B cell (primary cell): ENCODE results near the gene DDR2. TPM values are rescaled to one million over a fixed set of nuclear protein-coding genes. Genes with fewer than 3 reads are reported as not detected.

Experiments used
- ATAC-seq: fragments of 200-7000 bp; cut with Tn5 transposase; one replicate; pipeline ENCODE4 v1.10.0; 2021; ENCODE audit warnings: low read depth, mild to moderate bottlenecking, moderate number of reproducible peaks, moderate library complexity
- CTCF ChIA-PET: fragments of 350-600 bp; sonication (Branson Sonifier 250); formaldehyde crosslinking; loops from one replicate; lab custom pipeline; 2021; ENCODE audit warnings: antibody characterized with exemption, inconsistent platforms; lab: Charles Lee
- POLR2A ChIA-PET: fragments of 350-600 bp; sonication (Branson Sonifier 250); formaldehyde crosslinking; loops from one replicate; lab custom pipeline; 2021; ENCODE audit warnings: antibody characterized with exemption; lab: Charles Lee
- DNase-seq: peaks from one replicate; pipeline ENCODE4 v3.0.0; 2013
- H2AFZ ChIP-seq: 2 replicates; pipeline ENCODE4 v1.6.1; 2012; ENCODE audit warnings: mild to moderate bottlenecking, low read depth, low read length; ENCODE audit not compliant: insufficient read depth, poor library complexity, severe bottlenecking
- H3K27ac ChIP-seq, 2 donors: 1 replicate in 1 of 2; 2 replicates in 1 of 2; pipeline ENCODE4 v1.5.1; 2012 to 2013; ENCODE audit warnings: low read length in 2 of 2, mild to moderate bottlenecking in 2 of 2, moderate library complexity in 1 of 2
- H3K27me3 ChIP-seq, 4 experiments: fragments of 200-600 bp in 1 of 4; sonication (generic) in 1 of 4; replicated peaks in 1 of 4; 1 replicate in 2 of 4; 2 replicates in 2 of 4; pipeline versions ENCODE4 v1.6.1 to v1.7.0; 2013 to 2016; ENCODE audit warnings: low read length in 3 of 4, mild to moderate bottlenecking in 2 of 4, mixed read lengths in 1 of 4, moderate library complexity in 1 of 4; ENCODE audit not compliant: insufficient read depth in 4 of 4, control insufficient read depth in 3 of 4; ENCODE audit errors: control extremely low read depth in 1 of 4
- H3K36me3 ChIP-seq, 2 experiments: replicated peaks in 1 of 2; 1 replicate in 1 of 2; 2 replicates in 1 of 2; pipeline versions ENCODE4 v1.6.1 to v1.7.1; 2013; ENCODE audit warnings: low read length in 1 of 2; ENCODE audit not compliant: insufficient read depth in 2 of 2, control insufficient read depth in 1 of 2; ENCODE audit errors: control extremely low read depth in 1 of 2, extremely low read depth in 1 of 2
- H3K4me1 ChIP-seq, 2 donors: fragments of 200-600 bp in 1 of 2; sonication (generic) in 1 of 2; 1 replicate in 1 of 2; 2 replicates in 1 of 2; pipeline versions ENCODE4 v1.5.1 to v1.6.1; 2013 to 2017; ENCODE audit warnings: low read length in 2 of 2; ENCODE audit not compliant: control insufficient read depth in 2 of 2, insufficient read depth in 2 of 2
- H3K4me2 ChIP-seq: replicated peaks from 2 replicates; pipeline ENCODE3; 2012; ENCODE audit warnings: mild to moderate bottlenecking, low read depth, low read length; ENCODE audit not compliant: poor library complexity, severe bottlenecking
- H3K4me3 ChIP-seq, 5 experiments: fragments of 200-600 bp in 1 of 5; sonication (generic) in 1 of 5; 1 replicate in 3 of 5; 2 replicates in 2 of 5; pipeline versions ENCODE4 v1.5.1 to v1.7.0; 2011 to 2016; ENCODE audit warnings: low read length in 4 of 5, mild to moderate bottlenecking in 4 of 5, low read depth in 2 of 5, control low read depth in 1 of 5, moderate library complexity in 1 of 5; ENCODE audit not compliant: insufficient read depth in 1 of 5; ENCODE audit errors: control extremely low read depth in 1 of 5, extremely low read depth in 1 of 5
- H3K79me2 ChIP-seq: fragments of 200-600 bp; sonication (generic); one replicate; pipeline ENCODE4 v1.6.0; 2016; ENCODE audit warnings: low read length; ENCODE audit not compliant: control insufficient read depth, insufficient read depth
- H3K9ac ChIP-seq: fragments of 200-600 bp; sonication (generic); 2 replicates; pipeline ENCODE4 v1.6.1; 2017; ENCODE audit warnings: mild to moderate bottlenecking, low read length, moderate library complexity
- H3K9me3 ChIP-seq, 3 donors: one replicate each; pipeline versions ENCODE4 v1.6.1 to v1.7.1; 2013; ENCODE audit warnings: low read length in 2 of 3; ENCODE audit not compliant: control insufficient read depth in 2 of 3, insufficient read depth in 1 of 3; ENCODE audit errors: control extremely low read depth in 1 of 3
- H4K20me1 ChIP-seq: 2 replicates; pipeline ENCODE4 v1.6.0; 2012; ENCODE audit warnings: mild to moderate bottlenecking, low read length; ENCODE audit not compliant: insufficient read depth, control insufficient read depth, poor library complexity, severe bottlenecking
- H3K27ac Mint-ChIP-seq: one replicate; pipeline ENCODE4 v1.8.0; 2021; ENCODE audit warnings: mixed read lengths
- H3K27me3 Mint-ChIP-seq: one replicate; pipeline ENCODE4 v1.8.0; 2021; ENCODE audit warnings: mixed read lengths
- H3K4me1 Mint-ChIP-seq: one replicate; pipeline ENCODE4 v1.8.0; 2021; ENCODE audit warnings: mixed read lengths
- H3K4me3 Mint-ChIP-seq: one replicate; pipeline ENCODE4 v1.8.0; 2021; ENCODE audit warnings: mixed read lengths
- H3K9me3 Mint-ChIP-seq: one replicate; pipeline ENCODE4 v1.8.0; 2022; ENCODE audit warnings: mixed read lengths; ENCODE audit not compliant: insufficient read depth
- EZH2 ChIP-seq: IDR thresholded peaks from 2 replicates; pipeline ENCODE4 v1.6.1; 2012; ENCODE audit warnings: borderline replicate concordance, low read depth, mild to moderate bottlenecking, moderate library complexity, low read length; ENCODE audit not compliant: insufficient read depth, poor library complexity, severe bottlenecking
- WGBS: methylation state at CpG from one replicate; pipeline ENCODE4 v1.1.5; 2013; ENCODE audit warnings: missing lambda C conversion rate; ENCODE audit not compliant: insufficient coverage; 5-methylcytosine and 5-hydroxymethylcytosine counted together
- intact Hi-C: fragments of 100-400 bp; cut with micrococcal nuclease; formaldehyde crosslinking; loops from one replicate; pipeline ENCODE4 v1.10.0; 2022
- polyA plus RNA-seq: library from polyadenylated mRNA; depleted of rRNA; stranded (reverse); fragments of >200 nt; gene quantifications from 2 replicates; pipeline ENCODE4 v1.2.3, GENCODE V29; 2012
- total RNA-seq, 2 donors: library from RNA; stranded (reverse); fragments of 120-200 nt in 1 of 2; gene quantifications; 1 replicate in 1 of 2; 2 replicates in 1 of 2; pipeline versions ENCODE4 v1.2.3 to v1.2.4, GENCODE V29; 2013 to 2022
- TF ChIP-seq, protein P1 (sequence below): fragments of 200-600 bp; IDR thresholded peaks from one replicate; pipeline ENCODE4 v1.8.0; 2022; ENCODE audit warnings: antibody characterized with exemption, mild to moderate bottlenecking

The DDR2 gene
- total and polyA plus RNA-seq, 2 donors (not counting 1 experiment from before 2014, with no cell fraction given): 0.12 to 0.24 TPM

DNA sequence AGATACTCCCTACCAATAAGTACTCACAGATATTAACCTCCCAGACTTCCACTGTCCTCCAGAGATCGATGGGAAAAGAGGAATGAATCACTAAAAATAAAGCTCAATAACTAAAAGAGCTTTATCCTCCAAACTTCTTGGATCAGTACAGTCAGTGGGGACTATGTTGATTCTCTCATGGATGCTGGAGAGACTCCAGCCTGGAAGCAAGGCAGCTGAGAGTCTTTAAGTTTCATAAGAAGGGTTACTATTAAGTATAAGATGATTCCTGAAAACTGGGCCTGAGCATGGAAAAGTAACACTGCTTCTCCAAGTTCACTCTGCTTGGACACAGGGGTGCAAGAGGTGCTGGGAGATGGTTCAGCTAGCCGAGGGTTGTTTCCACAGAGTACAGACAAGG is 6.2 kb upstream of the DDR2 start:
- Mint-ChIP-seq H3K4me1 (no peaks in the 10 kb centered on the region), H3K27ac (no peak overlapping the region), H3K9me3 (no peaks in the 10 kb centered on the region), H3K27me3 (peaks cover 32% of the 10 kb centered on the region), H3K4me3 (no peak overlapping the region)
- H3K4me3 ChIP-seq: no peak overlapping the region
- no peaks in the 10 kb centered on the region for H3K9me3 ChIP-seq
- no peak overlapping the region for H3K9ac ChIP-seq
- no peaks in the 10 kb centered on the region for H3K4me1 ChIP-seq
- TF ChIP-seq, protein P1, sequence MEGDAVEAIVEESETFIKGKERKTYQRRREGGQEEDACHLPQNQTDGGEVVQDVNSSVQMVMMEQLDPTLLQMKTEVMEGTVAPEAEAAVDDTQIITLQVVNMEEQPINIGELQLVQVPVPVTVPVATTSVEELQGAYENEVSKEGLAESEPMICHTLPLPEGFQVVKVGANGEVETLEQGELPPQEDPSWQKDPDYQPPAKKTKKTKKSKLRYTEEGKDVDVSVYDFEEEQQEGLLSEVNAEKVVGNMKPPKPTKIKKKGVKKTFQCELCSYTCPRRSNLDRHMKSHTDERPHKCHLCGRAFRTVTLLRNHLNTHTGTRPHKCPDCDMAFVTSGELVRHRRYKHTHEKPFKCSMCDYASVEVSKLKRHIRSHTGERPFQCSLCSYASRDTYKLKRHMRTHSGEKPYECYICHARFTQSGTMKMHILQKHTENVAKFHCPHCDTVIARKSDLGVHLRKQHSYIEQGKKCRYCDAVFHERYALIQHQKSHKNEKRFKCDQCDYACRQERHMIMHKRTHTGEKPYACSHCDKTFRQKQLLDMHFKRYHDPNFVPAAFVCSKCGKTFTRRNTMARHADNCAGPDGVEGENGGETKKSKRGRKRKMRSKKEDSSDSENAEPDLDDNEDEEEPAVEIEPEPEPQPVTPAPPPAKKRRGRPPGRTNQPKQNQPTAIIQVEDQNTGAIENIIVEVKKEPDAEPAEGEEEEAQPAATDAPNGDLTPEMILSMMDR: no peak
- TF ChIP-seq EZH2: no peak
- H3K36me3 ChIP-seq: no peaks in the 10 kb centered on the region
- ChIA-PET CTCF (interaction anchor here (1.3 to 1.8 kb wide), 2 partner anchors 14 to 570 kb away, joined by 4 to 5 read pairs; no protein-coding TSS in a partner anchor), POLR2A (no interaction called here)
- ATAC-seq (no peak), DNase-seq (no peak)
- no peaks in the 10 kb centered on the region for H4K20me1 ChIP-seq
- no peak overlapping the region for H3K4me2 ChIP-seq
- H3K27me3 ChIP-seq: peaks cover 0 to 15% (median 4%) of the 10 kb centered on the region in 4 experiments
- no peak overlapping the region for H3K27ac ChIP-seq
- no peaks in the 10 kb centered on the region for H3K79me2 ChIP-seq
- WGBS: 58% methylated on average over 1 of the region's 2 CpGs
- H2AFZ ChIP-seq: no peak overlapping the region
- intact Hi-C loops: loop anchor here (2.0 to 5.0 kb wide), 2 partner anchors 569 to 834 kb away; no protein-coding TSS in a partner anchor

DNA sequence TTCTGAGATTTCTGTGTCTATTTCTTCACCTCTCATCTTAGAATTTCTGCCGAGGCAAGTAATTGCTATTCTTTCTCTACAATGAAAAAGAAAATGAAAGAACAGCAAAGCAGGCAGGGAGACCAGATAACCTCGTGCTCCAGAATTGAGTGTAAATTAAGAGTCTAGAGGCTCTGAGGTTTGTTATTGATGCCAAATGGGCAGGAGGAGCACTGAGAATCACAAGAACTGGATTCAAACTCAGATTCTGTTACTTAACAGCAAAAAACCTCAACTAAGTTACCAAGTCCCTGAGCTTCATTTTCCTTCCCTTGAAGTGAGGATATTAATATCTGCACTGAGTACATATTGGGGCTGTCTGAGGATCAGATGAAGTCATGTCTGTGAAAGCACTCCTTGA is 5.5 kb upstream of the DDR2 start:
- Histone ChIP-seq H3K79me2 (no peaks in the 10 kb centered on the region), H3K9me3 (no peaks in the 10 kb centered on the region), H2AFZ (no peak overlapping the region), H4K20me1 (no peaks in the 10 kb centered on the region), H3K9ac (no peak overlapping the region), H3K27me3 (peaks cover 0 to 19% (median 4%) of the 10 kb centered on the region in 4 experiments), H3K36me3 (no peaks in the 10 kb centered on the region), H3K4me2 (no peak overlapping the region), H3K27ac (no peak overlapping the region), H3K4me1 (no peaks in the 10 kb centered on the region), H3K4me3 (no peak overlapping the region)
- Mint-ChIP-seq H3K27me3 (peaks cover 34% of the 10 kb centered on the region), H3K4me3 (no peak overlapping the region), H3K4me1 (no peaks in the 10 kb centered on the region), H3K27ac (no peak overlapping the region), H3K9me3 (no peaks in the 10 kb centered on the region)
- TF ChIP-seq, protein P1: no peak
- TF ChIP-seq EZH2: no peak
- no peak for ATAC-seq
- ChIA-PET POLR2A (no interaction called here), CTCF (interaction anchor here (1.3 to 1.8 kb wide), 2 partner anchors 15 to 570 kb away, joined by 4 to 5 read pairs; no protein-coding TSS in a partner anchor)
- no peak for DNase-seq
- WGBS: no CpG with 5 or more reads among the region's 2 CpGs
- intact Hi-C loops: loop anchor here (2.0 to 5.0 kb wide), 2 partner anchors 570 to 834 kb away; no protein-coding TSS in a partner anchor
